ENCODE measurements around the gene PAGR1. TPM values are rescaled to one million over a fixed set of nuclear protein-coding genes. Genes with fewer than 3 reads are reported as not detected.

Gene PAGR1
- total and polyA plus RNA-seq, 9 of the 15 experiments (the other 6 are each of a cell fraction or from before 2014, with no cell fraction given), result 1.4 to 58.2 (median 16.8) TPM

DNA sequence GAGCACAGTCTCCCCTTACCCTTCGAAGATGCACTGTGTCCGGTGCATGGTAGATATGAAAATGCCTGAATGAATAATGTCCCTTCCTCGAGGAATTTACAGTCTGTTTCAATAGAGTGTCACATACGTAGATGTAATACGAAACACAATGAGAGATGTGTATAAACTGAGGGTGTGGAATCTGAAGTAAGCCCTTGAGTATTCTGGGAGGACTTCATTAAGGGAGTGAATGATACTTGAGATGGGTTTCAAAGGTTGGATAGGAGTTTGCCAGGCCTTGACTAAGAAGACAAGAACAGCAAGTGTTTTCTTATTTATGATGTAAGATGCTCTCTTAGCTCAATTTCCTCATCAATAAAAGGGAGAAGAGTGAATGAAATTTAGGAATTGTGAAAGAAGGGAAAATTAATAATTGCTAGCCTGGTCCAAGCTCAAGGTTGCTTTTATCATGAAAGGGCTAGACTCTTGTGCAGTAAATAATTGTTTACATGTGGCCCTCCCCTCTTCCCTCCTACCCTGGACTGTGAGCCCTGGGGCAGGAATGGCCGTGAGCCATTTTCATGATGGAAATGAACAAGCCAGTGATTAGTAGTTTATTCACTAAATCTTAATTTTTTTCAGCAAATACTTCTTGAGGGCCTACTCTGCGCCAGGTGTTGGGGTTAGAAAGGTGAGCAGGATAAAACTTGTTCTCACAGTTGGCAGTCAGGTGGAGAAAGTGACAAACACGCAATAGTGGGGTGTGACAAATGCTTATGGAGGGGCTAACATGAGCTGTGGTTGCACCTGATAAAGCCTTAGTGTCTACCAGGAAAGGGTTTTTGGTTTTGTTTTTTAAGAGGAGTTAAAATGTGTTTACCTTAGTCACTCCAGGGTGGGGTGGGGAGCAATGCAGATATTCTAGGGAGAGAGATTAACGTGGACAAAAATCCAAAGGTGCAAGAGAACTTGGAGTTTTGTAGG lies 23.8 kb upstream of the PAGR1 start (continued):
- TF ChIP-seq, protein P1, sequence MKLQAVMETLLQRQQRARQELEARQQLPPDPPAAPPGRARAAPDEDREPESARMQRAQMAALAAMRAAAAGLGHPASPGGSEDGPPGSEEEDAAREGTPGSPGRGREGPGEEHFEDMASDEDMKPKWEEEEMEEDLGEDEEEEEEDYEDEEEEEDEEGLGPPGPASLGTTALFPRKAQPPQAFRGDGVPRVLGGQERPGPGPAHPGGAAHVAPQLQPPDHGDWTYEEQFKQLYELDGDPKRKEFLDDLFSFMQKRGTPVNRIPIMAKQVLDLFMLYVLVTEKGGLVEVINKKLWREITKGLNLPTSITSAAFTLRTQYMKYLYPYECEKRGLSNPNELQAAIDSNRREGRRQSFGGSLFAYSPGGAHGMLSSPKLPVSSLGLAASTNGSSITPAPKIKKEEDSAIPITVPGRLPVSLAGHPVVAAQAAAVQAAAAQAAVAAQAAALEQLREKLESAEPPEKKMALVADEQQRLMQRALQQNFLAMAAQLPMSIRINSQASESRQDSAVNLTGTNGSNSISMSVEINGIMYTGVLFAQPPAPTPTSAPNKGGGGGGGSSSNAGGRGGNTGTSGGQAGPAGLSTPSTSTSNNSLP (IDR thresholded peaks at IDR 0.05; ENCODE audit: borderline replicate concordance, low read depth, low read length), result no peak
- TF ChIP-seq MTF1 (CRISPR knock-in tag; IDR thresholded peaks at IDR 0.05; ENCODE audit: borderline replicate concordance) (no peak), ZFX (CRISPR knock-in tag; IDR thresholded peaks at IDR 0.05) (no peak), ZNF121 (CRISPR knock-in tag; conservative IDR thresholded peaks at IDR 0.05) (no peak), CBFA2T2 (conservative IDR thresholded peaks at IDR 0.05) (0 out of 2 replicates have a peak, but pooled peaks have one; percentile 5), DLX4 (CRISPR knock-in tag; IDR thresholded peaks at IDR 0.05) (no peak), EZH2 (IDR thresholded peaks at IDR 0.05; ENCODE audit: borderline replicate concordance, low read depth, low read length) (no peak), ZEB2 (IDR thresholded peaks at IDR 0.05) (peak; percentile 46; the same call in 1 of the 2 replicates), MEIS2 (IDR thresholded peaks at IDR 0.05; ENCODE audit: partially characterized antibody) (peak; percentile 25)

All from K562 (cell line).